Measurements from ENCODE around the gene RSPH1. TPM values are rescaled to one million over a fixed set of nuclear protein-coding genes. Genes with fewer than 3 reads are reported as not detected.

Gene RSPH1
- total RNA-seq, 3 donors from 2014 or later = 0.48 to 2.3 (median 0.88) TPM

GRCh38 chr21:42456457-42456856, 39.6 kb downstream of the RSPH1 start:
- TF ChIP-seq CTCF (IDR thresholded peaks at IDR 0.05) (no peak), POLR2A (IDR thresholded peaks at IDR 0.05) (no peak), POLR2AphosphoS5 (IDR thresholded peaks at IDR 0.05) (no peak)
- no peaks in the 10 kb centered on the region for H3K9me3 ChIP-seq
- no peaks in the 10 kb centered on the region for H3K36me3 ChIP-seq
- no peak overlapping the region for H3K4me3 ChIP-seq
- no peak overlapping the region for H3K27ac ChIP-seq
- H3K4me1 ChIP-seq = no peaks in the 10 kb centered on the region
- intact Hi-C loops (cut with DNase I; ENCODE audit: low total_unique reads) = no loop called here
- no peak for DNase-seq (ENCODE audit: low spot score in 2 of 2)
- no peaks in the 10 kb centered on the region for H3K27me3 ChIP-seq

- H3K4me1 ChIP-seq = no peaks in the 10 kb centered on the region
- no peaks in the 10 kb centered on the region for H3K27me3 ChIP-seq
- DNase-seq (ENCODE audit: low spot score in 2 of 2) = no peak
- no peak overlapping the region for H3K4me3 ChIP-seq
- no peak overlapping the region for H3K27ac ChIP-seq
- H3K36me3 ChIP-seq = no peaks in the 10 kb centered on the region
- intact Hi-C loops (cut with DNase I; ENCODE audit: low total_unique reads) = no loop called here
- no peaks in the 10 kb centered on the region for H3K9me3 ChIP-seq
- no peak for TF ChIP-seq POLR2AphosphoS5 (IDR thresholded peaks at IDR 0.05)
- TF ChIP-seq POLR2A (IDR thresholded peaks at IDR 0.05) = no peak
- TF ChIP-seq CTCF (IDR thresholded peaks at IDR 0.05) = no peak
Observed at GRCh38 chr21:42455754-42456440, 40.1 kb downstream of the RSPH1 start.

GRCh38 chr21:42455196-42455595, 40.8 kb downstream of the RSPH1 start:
- no peak for DNase-seq (ENCODE audit: low spot score in 2 of 2)
- H3K36me3 ChIP-seq = no peaks in the 10 kb centered on the region
- intact Hi-C loops (cut with DNase I; ENCODE audit: low total_unique reads) = no loop called here
- no peak overlapping the region for H3K27ac ChIP-seq
- no peak overlapping the region for H3K4me3 ChIP-seq
- no peaks in the 10 kb centered on the region for H3K27me3 ChIP-seq
- TF ChIP-seq POLR2A (IDR thresholded peaks at IDR 0.05) = no peak
- TF ChIP-seq CTCF (IDR thresholded peaks at IDR 0.05) = no peak
- no peak for TF ChIP-seq POLR2AphosphoS5 (IDR thresholded peaks at IDR 0.05)
- no peaks in the 10 kb centered on the region for H3K9me3 ChIP-seq
- H3K4me1 ChIP-seq = no peaks in the 10 kb centered on the region

- no peaks in the 10 kb centered on the region for H3K36me3 ChIP-seq
- no peaks in the 10 kb centered on the region for H3K9me3 ChIP-seq
- H3K4me3 ChIP-seq = no peak overlapping the region
- intact Hi-C loops (cut with DNase I; ENCODE audit: low total_unique reads) = no loop called here
- H3K27ac ChIP-seq = no peak overlapping the region
- TF ChIP-seq POLR2A (IDR thresholded peaks at IDR 0.05) (no peak), POLR2AphosphoS5 (IDR thresholded peaks at IDR 0.05) (no peak), CTCF (IDR thresholded peaks at IDR 0.05) (no peak)
- DNase-seq (ENCODE audit: low spot score in 2 of 2) = no peak
- no peaks in the 10 kb centered on the region for H3K4me1 ChIP-seq
- no peaks in the 10 kb centered on the region for H3K27me3 ChIP-seq
Observed at GRCh38 chr21:42454786-42455185, 41.2 kb downstream of the RSPH1 start.

GRCh38 chr21:42453986-42454570, 41.9 kb downstream of the RSPH1 start:
- TF ChIP-seq POLR2AphosphoS5 (IDR thresholded peaks at IDR 0.05) (no peak), CTCF (IDR thresholded peaks at IDR 0.05) (no peak), POLR2A (IDR thresholded peaks at IDR 0.05) (no peak)
- H3K4me3 ChIP-seq = no peak overlapping the region
- H3K27me3 ChIP-seq = no peaks in the 10 kb centered on the region

More at GRCh38 chr21:42453986-42454570, 41.9 kb downstream of the RSPH1 start:
- intact Hi-C loops (cut with DNase I; ENCODE audit: low total_unique reads) = no loop called here
- H3K36me3 ChIP-seq = no peaks in the 10 kb centered on the region
- no peaks in the 10 kb centered on the region for H3K4me1 ChIP-seq
- H3K27ac ChIP-seq = no peak overlapping the region
- no peaks in the 10 kb centered on the region for H3K9me3 ChIP-seq
- DNase-seq (ENCODE audit: low spot score in 2 of 2) = no peak
